Cerebellar nuclear complex (tissue), 1 donor: Measurements from ENCODE around the gene LSP1.
"Not testable (repeated sequence)": the region's sequence is repeated elsewhere in the genome, so short reads cannot be mapped to it uniquely, and the experiment has no call there.

Experiments used
- DNase-seq, 2 experiments: peaks; one replicate each; lab custom pipeline; 2025; lab: John Stamatoyannopoulos, UW

Gene LSP1

GRCh38 chr11:1852877-1853276 lies at the start of gene LSP1:
LSP1 (plus strand) TSS chr11:1853084; CDS start chr11:1853145, 61 bp downstream.
- DNase-seq = no peak

- DNase-seq = no peak
Observed at GRCh38 chr11:1803246-1803645, 49.6 kb upstream of the LSP1 start.

- DNase-seq = not testable (repeated sequence)
Observed at GRCh38 chr11:1803835-1804519, 48.9 kb upstream of the LSP1 start.

- DNase-seq = no peak
Observed at GRCh38 chr11:1805525-1805924, 47.4 kb upstream of the LSP1 start.

- DNase-seq = no peak
Observed at GRCh38 chr11:1807264-1807995, 45.5 kb upstream of the LSP1 start.

GRCh38 chr11:1810761-1811160 lies 42.1 kb upstream of the LSP1 start:
- DNase-seq = no peak

GRCh38 chr11:1812274-1812673 lies 40.6 kb upstream of the LSP1 start:
- DNase-seq = no peak

- no peak for DNase-seq
Observed at GRCh38 chr11:1812801-1813200, 40.1 kb upstream of the LSP1 start.

- not testable (repeated sequence) for DNase-seq
Observed at GRCh38 chr11:1813356-1813755, 39.5 kb upstream of the LSP1 start.

GRCh38 chr11:1814691-1815090 lies 38.2 kb upstream of the LSP1 start:
- no peak for DNase-seq

GRCh38 chr11:1815311-1815710 lies 37.6 kb upstream of the LSP1 start:
- DNase-seq = no peak

GRCh38 chr11:1815751-1816150 lies 37.1 kb upstream of the LSP1 start:
- DNase-seq = no peak

GRCh38 chr11:1817000-1817399 lies 35.9 kb upstream of the LSP1 start:
- DNase-seq = no peak

GRCh38 chr11:1817511-1817910 lies 35.4 kb upstream of the LSP1 start:
- no peak for DNase-seq

- no peak for DNase-seq
Observed at GRCh38 chr11:1819074-1819473, 33.8 kb upstream of the LSP1 start.

GRCh38 chr11:1820463-1821325 lies 32.2 kb upstream of the LSP1 start:
- DNase-seq = no peak

- no peak for DNase-seq
Observed at GRCh38 chr11:1821562-1821961, 31.3 kb upstream of the LSP1 start.

GRCh38 chr11:1822648-1823375 lies 30.1 kb upstream of the LSP1 start:
- DNase-seq = no peak

- no peak for DNase-seq
Observed at GRCh38 chr11:1823376-1824220, 29.3 kb upstream of the LSP1 start.

- no peak for DNase-seq
Observed at GRCh38 chr11:1824221-1825038, 28.5 kb upstream of the LSP1 start.
